ENCODE data around the gene KCNIP3.

The KCNIP3 gene

DNA sequence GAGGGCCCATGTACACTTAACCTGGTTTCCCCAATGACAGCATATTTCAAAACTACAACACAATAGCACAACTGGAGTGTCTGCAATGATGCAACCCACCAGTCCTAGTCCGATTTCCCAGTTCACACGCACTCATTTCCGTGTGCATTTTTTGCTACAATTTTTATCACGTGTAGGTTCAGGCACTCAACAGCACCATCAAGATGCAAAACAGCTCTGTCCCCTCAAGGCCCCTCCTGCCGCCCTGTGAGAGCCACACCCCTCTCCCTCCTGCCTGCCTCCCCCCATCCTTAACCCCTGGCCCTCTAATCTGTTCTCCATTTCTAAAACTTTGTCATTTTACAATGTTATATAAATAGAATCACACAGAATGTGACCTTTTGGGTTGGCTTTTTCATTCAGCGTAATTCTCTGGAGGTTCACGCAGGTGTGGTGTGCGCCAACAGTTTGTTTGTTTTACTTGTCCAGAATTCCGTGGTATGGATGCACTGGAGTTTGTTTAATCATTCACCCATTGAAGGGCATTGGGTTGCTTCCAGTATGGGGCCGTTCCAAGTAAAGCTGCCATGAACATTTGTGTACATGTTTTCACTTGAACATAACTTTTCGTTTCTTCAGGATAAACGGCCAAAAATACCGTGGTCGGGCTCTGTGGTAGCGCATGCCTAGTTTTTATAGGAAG, 8.4 kb downstream of the KCNIP3 start:
- Histone ChIP-seq H3K36me3 (ENCODE audit: control insufficient read depth, insufficient read depth, low read length) (no peaks in the 10 kb centered on the region), H3K27ac (ENCODE audit: low read length) (no peak overlapping the region), H3K27me3 (ENCODE audit: control insufficient read depth, insufficient read depth, low read length) (no peaks in the 10 kb centered on the region), H3K4me3 (ENCODE audit: low read length) (no peak overlapping the region), H3K4me1 (ENCODE audit: control insufficient read depth, insufficient read depth, low read length) (peaks cover 2% of the 10 kb centered on the region; the same call in 1 of the 2 replicates), H3K9me3 (ENCODE audit: control insufficient read depth, insufficient read depth, low read length) (no peaks in the 10 kb centered on the region)
- no CpG with 5 or more reads among the region's 15 CpGs for WGBS (ENCODE audit: insufficient coverage, insufficient read length)
- no peak for DNase-seq (ENCODE audit: low read depth, low spot score)

DNA sequence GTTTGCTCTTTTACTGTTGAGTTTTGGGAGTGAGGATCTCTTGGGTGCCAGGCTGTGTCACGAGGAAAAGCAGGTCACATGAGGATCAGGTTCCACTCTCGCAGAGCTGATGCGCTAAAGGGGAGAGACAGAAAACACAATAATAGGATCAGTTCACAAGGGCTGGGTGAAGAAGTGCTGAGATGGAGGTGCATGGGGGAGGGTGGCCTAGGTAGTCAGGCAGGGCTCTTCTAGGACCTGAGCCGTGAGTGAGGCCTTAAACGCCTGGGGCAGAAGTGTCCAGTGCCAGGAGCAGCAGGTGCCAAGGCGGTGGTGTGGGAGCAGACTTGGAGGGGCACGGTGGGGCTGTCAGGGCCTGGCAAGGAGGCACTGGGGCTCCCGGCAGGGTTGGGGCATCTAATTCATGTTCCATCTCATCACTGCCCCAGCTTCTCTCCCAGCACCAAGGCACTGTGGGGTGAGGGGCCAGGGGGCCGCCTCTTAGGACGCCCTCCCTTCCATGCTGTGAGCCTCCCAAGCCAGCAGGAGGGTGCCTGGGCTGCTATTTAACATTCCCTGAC, 9.3 kb downstream of the KCNIP3 start:
- no peak for DNase-seq (ENCODE audit: low read depth, low spot score)
- no CpG with 5 or more reads among the region's 10 CpGs for WGBS (ENCODE audit: insufficient coverage, insufficient read length)
- Histone ChIP-seq H3K36me3 (ENCODE audit: control insufficient read depth, insufficient read depth, low read length) (no peaks in the 10 kb centered on the region), H3K27me3 (ENCODE audit: control insufficient read depth, insufficient read depth, low read length) (no peaks in the 10 kb centered on the region), H3K4me3 (ENCODE audit: low read length) (no peak overlapping the region), H3K4me1 (ENCODE audit: control insufficient read depth, insufficient read depth, low read length) (no peaks in the 10 kb centered on the region; the same call in 1 of the 2 replicates), H3K9me3 (ENCODE audit: control insufficient read depth, insufficient read depth, low read length) (no peaks in the 10 kb centered on the region), H3K27ac (ENCODE audit: low read length) (no peak overlapping the region)

DNA sequence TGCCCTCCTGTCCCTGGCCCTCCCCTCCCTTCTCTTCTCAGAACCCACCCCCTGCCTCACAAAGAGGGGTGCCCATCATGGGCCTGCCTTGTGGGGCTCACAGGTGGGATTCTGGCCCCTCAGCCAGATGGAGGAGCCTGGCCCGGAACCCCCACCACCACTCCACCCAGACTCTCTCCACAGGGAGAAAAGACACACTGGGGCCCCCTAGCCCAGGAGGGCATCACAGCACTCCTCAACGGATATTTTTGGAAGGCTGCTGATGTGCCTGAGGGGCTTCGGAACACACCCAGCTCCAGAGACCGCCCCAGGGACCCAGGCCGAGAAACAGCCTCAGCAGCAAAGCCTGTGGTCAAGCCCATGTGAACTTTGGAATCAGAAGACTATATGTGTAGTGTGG, 9.9 kb downstream of the KCNIP3 start:
- Histone ChIP-seq H3K9me3 (ENCODE audit: control insufficient read depth, insufficient read depth, low read length) (no peaks in the 10 kb centered on the region), H3K27ac (ENCODE audit: low read length) (no peak overlapping the region), H3K4me3 (ENCODE audit: low read length) (no peak overlapping the region), H3K36me3 (ENCODE audit: control insufficient read depth, insufficient read depth, low read length) (no peaks in the 10 kb centered on the region), H3K4me1 (ENCODE audit: control insufficient read depth, insufficient read depth, low read length) (no peaks in the 10 kb centered on the region; the same call in 1 of the 2 replicates), H3K27me3 (ENCODE audit: control insufficient read depth, insufficient read depth, low read length) (no peaks in the 10 kb centered on the region)
- WGBS (ENCODE audit: insufficient coverage, insufficient read length), result no CpG with 5 or more reads among the region's 5 CpGs
- DNase-seq (ENCODE audit: low read depth, low spot score), result no peak

DNA sequence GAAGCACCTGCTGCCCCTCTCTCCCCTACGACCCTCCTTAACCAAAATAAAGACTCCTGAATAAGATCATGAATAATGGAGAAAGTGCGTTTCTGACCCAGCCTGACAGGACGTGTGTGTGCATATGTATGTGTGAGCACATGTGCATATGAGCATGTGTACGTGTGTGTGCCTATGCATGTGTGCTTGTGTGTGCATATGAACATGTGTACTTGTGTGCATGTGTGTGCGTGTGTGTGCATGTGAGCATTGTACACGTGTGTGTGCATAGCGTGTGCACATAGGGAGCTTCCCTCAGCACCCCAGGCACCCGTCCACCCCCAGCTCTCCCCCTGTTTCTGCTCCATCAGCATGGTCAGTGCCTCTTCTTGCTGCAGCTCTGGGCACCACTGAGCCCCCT, 10.7 kb downstream of the KCNIP3 start:
- H3K9me3 ChIP-seq (ENCODE audit: control insufficient read depth, insufficient read depth, low read length), result no peaks in the 10 kb centered on the region
- H3K36me3 ChIP-seq (ENCODE audit: control insufficient read depth, insufficient read depth, low read length), result no peaks in the 10 kb centered on the region
- no peaks in the 10 kb centered on the region; the same call in 1 of the 2 replicates for H3K4me1 ChIP-seq (ENCODE audit: control insufficient read depth, insufficient read depth, low read length)
- H3K27me3 ChIP-seq (ENCODE audit: control insufficient read depth, insufficient read depth, low read length), result no peaks in the 10 kb centered on the region
- H3K4me3 ChIP-seq (ENCODE audit: low read length), result no peak overlapping the region
- no peak overlapping the region for H3K27ac ChIP-seq (ENCODE audit: low read length)
- no CpG with 5 or more reads among the region's 8 CpGs for WGBS (ENCODE audit: insufficient coverage, insufficient read length)
- no peak for DNase-seq (ENCODE audit: low read depth, low spot score)

DNA sequence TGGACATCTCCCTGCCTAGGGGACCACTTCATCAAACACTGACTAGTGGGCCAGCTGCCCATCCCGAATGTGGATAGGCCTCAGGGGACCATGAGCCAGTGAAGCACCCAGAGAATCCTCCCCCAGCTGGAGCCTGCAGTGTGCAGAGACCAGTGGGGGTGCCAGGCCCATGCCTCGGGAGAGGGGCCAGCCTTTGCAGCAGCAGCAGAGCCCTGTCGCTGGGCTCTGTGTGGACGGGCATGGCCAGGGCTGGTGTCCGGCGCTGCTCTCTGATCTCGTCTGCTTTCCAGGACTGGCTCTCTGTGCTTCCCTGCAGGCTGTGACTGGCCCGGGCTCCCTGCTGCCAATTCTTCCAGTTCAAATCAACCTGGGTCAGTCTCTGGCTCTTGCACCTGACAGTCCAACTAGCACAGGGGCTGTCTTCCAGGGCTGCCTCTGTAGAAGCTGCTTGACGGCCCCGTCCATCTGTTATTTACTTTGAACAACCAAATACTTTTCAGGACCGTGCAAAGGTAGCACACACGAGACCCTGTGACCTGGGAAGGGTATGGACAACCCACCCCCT, 11.4 kb downstream of the KCNIP3 start:
- no peak overlapping the region for H3K4me3 ChIP-seq (ENCODE audit: low read length)
- no peaks in the 10 kb centered on the region for H3K27me3 ChIP-seq (ENCODE audit: control insufficient read depth, insufficient read depth, low read length)
- no CpG with 5 or more reads among the region's 12 CpGs for WGBS (ENCODE audit: insufficient coverage, insufficient read length)
- H3K36me3 ChIP-seq (ENCODE audit: control insufficient read depth, insufficient read depth, low read length), result no peaks in the 10 kb centered on the region
- no peaks in the 10 kb centered on the region for H3K9me3 ChIP-seq (ENCODE audit: control insufficient read depth, insufficient read depth, low read length)
- H3K27ac ChIP-seq (ENCODE audit: low read length), result no peak overlapping the region
- H3K4me1 ChIP-seq (ENCODE audit: control insufficient read depth, insufficient read depth, low read length), result no peaks in the 10 kb centered on the region; the same call in 1 of the 2 replicates
- no peak for DNase-seq (ENCODE audit: low read depth, low spot score)

DNA sequence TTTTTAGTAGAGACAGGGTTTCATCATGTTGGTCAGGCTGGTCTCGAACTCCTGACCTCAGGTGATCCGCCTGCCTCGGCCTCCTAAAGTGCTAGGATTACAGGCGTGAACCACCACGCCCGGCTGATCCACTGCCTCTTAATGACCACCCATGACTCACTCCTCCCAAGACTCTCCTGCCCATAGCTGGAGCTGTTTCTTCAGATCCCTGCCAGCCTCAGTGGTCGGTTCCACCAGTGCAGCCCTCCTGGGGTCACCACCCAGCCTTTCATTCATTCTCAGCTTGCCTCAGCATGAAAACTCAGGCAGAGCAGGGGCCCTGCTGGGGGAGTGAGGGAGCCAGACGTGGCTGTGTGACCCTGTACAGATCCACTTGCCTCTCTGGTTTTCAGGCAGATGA, 12.5 kb downstream of the KCNIP3 start:
- Histone ChIP-seq H3K27ac (ENCODE audit: low read length) (no peak overlapping the region), H3K36me3 (ENCODE audit: control insufficient read depth, insufficient read depth, low read length) (no peaks in the 10 kb centered on the region), H3K4me1 (ENCODE audit: control insufficient read depth, insufficient read depth, low read length) (no peaks in the 10 kb centered on the region; the same call in 1 of the 2 replicates), H3K4me3 (ENCODE audit: low read length) (no peak overlapping the region), H3K9me3 (ENCODE audit: control insufficient read depth, insufficient read depth, low read length) (no peaks in the 10 kb centered on the region), H3K27me3 (ENCODE audit: control insufficient read depth, insufficient read depth, low read length) (no peaks in the 10 kb centered on the region)
- DNase-seq (ENCODE audit: low read depth, low spot score), result no peak
- WGBS (ENCODE audit: insufficient coverage, insufficient read length), result no CpG with 5 or more reads among the region's 8 CpGs

DNA sequence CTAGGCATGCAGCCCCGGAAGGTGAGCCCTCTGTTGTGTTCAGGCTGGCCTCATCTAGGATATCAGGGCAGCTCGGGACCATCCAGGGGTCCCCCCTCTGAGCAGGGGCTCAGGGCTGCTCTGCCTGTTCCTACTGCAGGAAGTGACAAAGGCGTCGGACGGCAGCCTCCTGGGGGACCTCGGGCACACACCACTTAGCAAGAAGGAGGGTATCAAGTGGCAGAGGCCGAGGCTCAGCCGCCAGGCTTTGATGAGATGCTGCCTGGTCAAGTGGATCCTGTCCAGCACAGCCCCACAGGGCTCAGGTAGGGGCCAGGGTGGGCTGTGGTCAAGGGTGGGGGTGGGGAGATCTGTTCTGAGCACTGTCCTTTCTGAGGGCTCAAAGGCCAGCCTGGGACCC, 13.1 kb downstream of the KCNIP3 start:
- no peak for DNase-seq (ENCODE audit: low read depth, low spot score)
- WGBS (ENCODE audit: insufficient coverage, insufficient read length), result no CpG with 5 or more reads among the region's 8 CpGs
- H3K9me3 ChIP-seq (ENCODE audit: control insufficient read depth, insufficient read depth, low read length), result no peaks in the 10 kb centered on the region
- H3K4me1 ChIP-seq (ENCODE audit: control insufficient read depth, insufficient read depth, low read length), result no peaks in the 10 kb centered on the region; the same call in 1 of the 2 replicates
- H3K27ac ChIP-seq (ENCODE audit: low read length), result no peak overlapping the region
- H3K36me3 ChIP-seq (ENCODE audit: control insufficient read depth, insufficient read depth, low read length), result no peaks in the 10 kb centered on the region
- no peaks in the 10 kb centered on the region for H3K27me3 ChIP-seq (ENCODE audit: control insufficient read depth, insufficient read depth, low read length)
- H3K4me3 ChIP-seq (ENCODE audit: low read length), result no peak overlapping the region

DNA sequence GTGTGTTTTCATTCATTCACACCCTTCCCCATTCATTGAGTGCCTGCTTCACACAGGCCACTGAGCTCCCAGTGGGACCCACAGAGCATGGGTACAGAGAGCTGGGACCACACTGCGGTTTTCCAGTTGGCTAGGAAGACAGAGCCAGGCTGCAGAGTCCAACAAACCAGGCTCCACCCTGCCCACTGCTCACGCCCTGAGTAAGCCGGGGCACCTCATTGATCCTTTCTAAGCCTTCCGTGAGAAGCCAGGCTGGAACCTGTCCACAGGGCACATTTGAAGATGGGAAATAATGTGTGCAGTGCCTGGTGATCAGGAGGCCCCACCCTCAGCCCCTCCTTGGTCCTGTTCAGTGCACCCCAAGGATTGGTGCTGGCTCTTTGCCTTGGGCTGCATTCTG, 13.5 kb downstream of the KCNIP3 start:
- WGBS (ENCODE audit: insufficient coverage, insufficient read length), result no CpG with 5 or more reads among the region's 4 CpGs
- H3K27ac ChIP-seq (ENCODE audit: low read length), result no peak overlapping the region
- H3K36me3 ChIP-seq (ENCODE audit: control insufficient read depth, insufficient read depth, low read length), result no peaks in the 10 kb centered on the region
- H3K9me3 ChIP-seq (ENCODE audit: control insufficient read depth, insufficient read depth, low read length), result no peaks in the 10 kb centered on the region
- no peaks in the 10 kb centered on the region for H3K27me3 ChIP-seq (ENCODE audit: control insufficient read depth, insufficient read depth, low read length)
- DNase-seq (ENCODE audit: low read depth, low spot score), result no peak
- no peaks in the 10 kb centered on the region; the same call in 1 of the 2 replicates for H3K4me1 ChIP-seq (ENCODE audit: control insufficient read depth, insufficient read depth, low read length)
- no peak overlapping the region for H3K4me3 ChIP-seq (ENCODE audit: low read length)

DNA sequence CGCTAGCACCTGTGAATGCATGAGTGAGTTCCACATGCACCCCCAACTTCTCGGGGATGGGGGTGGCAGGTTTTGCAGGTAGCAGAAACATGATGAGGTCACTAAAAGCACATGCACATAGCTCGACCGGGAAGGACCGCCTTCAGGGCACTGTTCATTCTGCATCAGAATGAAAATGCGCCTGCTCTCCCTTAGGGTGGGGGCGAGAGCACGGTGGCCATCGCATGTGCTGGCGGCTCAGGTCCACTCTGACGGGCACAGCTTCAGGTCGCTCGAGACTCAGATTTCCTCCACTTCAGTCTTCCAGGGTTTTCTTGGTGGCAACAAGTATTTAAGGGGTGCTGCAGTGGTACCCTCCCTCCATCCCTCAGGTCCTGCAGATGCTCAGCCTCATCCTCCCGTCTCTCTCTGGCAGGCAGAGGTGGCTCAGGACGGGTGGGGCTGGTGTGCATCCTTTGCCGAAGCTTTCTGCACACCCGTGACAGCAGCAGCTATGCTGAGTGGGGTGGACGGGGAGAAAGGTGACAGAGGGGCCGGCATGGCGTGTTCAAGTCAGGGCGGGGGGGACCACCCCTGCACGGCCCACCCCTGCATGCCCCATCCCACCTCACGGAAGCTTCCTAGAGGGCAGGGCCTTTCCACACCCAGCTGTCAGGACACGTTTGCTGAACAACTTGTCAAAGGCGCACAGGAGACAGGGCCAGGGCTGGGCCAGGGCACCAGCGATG, 14.8 kb downstream of the KCNIP3 start:
- no CpG with 5 or more reads among the region's 26 CpGs for WGBS (ENCODE audit: insufficient coverage, insufficient read length)
- DNase-seq (ENCODE audit: low read depth, low spot score), result no peak
- Histone ChIP-seq H3K9me3 (ENCODE audit: control insufficient read depth, insufficient read depth, low read length) (no peaks in the 10 kb centered on the region), H3K27ac (ENCODE audit: low read length) (no peak overlapping the region), H3K4me1 (ENCODE audit: control insufficient read depth, insufficient read depth, low read length) (no peaks in the 10 kb centered on the region; the same call in 1 of the 2 replicates), H3K4me3 (ENCODE audit: low read length) (no peak overlapping the region), H3K36me3 (ENCODE audit: control insufficient read depth, insufficient read depth, low read length) (no peaks in the 10 kb centered on the region), H3K27me3 (ENCODE audit: control insufficient read depth, insufficient read depth, low read length) (no peaks in the 10 kb centered on the region)

DNA sequence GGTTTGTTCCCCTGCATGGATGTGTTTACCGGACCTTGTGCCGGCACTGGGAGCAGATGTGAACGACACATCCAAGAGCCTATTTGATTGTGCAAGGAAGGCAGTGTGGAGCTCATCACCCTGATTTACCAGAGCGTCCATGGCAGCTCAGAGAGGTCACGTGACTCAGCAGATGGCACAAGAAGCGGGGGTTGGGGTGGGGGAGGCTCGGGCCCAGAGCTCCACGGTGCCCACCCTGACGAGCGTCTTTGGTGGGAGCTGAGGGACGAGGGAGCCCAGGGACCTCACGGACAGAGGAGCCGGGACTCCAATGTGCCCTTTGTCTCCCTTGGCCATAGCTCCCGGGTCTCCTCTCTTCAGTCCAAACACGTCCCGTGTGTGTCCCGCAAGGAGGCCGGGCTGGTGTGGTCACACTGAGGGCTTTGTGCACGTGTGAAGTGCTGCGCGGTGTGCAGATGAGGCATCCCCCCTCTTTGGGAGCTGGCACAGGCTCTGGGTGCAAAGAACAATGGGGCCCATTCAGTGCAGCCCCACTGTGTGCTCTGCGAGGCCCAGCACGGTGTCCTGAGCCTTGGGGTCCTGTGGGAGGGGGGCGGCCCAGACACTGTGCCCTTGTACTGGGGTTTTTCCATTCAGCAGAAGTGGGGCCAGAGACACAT, 15.5 kb downstream of the KCNIP3 start:
- H3K9me3 ChIP-seq (ENCODE audit: control insufficient read depth, insufficient read depth, low read length), result no peaks in the 10 kb centered on the region
- WGBS (ENCODE audit: insufficient coverage, insufficient read length), result no CpG with 5 or more reads among the region's 24 CpGs
- DNase-seq (ENCODE audit: low read depth, low spot score), result no peak
- no peaks in the 10 kb centered on the region for H3K27me3 ChIP-seq (ENCODE audit: control insufficient read depth, insufficient read depth, low read length)
- H3K36me3 ChIP-seq (ENCODE audit: control insufficient read depth, insufficient read depth, low read length), result no peaks in the 10 kb centered on the region
- H3K4me3 ChIP-seq (ENCODE audit: low read length), result no peak overlapping the region
- no peak overlapping the region for H3K27ac ChIP-seq (ENCODE audit: low read length)
- H3K4me1 ChIP-seq (ENCODE audit: control insufficient read depth, insufficient read depth, low read length), result no peaks in the 10 kb centered on the region; the same call in 1 of the 2 replicates

Data from iPS DF 6.9 (cell line).